ENCODE data around the gene FBXL5. TPM values are rescaled to one million over a fixed set of nuclear protein-coding genes. Genes with fewer than 3 reads are reported as not detected.

Gene FBXL5
- total RNA-seq, 4 donors from 2014 or later, result 69.4 to 95.0 (median 80.3) TPM

DNA sequence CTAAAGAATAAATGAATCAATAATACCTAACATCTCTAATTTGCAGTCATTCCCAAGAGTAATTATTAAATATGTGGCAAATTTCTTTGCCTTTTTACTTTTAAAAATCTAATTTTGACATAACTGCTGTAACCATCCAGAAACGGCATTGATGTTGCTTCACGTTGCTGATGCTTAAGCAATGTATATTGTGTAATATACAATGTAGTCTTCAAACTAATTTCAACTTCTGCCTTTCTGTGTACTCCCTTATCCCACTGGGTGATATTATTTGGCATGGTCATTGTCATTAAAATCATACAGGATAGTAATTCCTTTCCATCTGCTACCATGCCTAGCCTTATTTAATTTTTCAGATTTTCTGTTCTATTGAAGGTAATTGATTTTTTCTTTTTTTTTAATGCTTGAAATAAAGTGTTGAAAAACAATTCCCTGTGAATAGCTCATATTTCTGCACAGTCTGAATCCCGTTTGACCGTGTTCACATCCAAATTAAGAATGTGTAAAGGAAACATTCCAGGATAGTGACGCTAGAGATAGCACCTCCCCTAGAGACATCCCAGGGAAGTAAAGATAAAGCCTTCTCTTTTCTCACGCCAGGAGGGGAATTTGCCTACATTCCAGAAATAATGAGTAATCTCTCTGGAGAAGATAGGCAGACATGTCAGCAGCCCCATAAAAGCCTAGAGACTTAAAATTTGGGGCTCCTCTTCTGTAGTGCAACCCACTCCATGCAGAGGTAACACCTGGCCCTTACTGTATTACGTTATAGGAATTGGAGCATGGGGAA, 35.1 kb upstream of the FBXL5 start:
- intact Hi-C loops (cut with DNase I; ENCODE audit: low total_unique reads), result no loop called here
- TF ChIP-seq POLR2A (IDR thresholded peaks at IDR 0.05), result no peak
- TF ChIP-seq, protein P1, sequence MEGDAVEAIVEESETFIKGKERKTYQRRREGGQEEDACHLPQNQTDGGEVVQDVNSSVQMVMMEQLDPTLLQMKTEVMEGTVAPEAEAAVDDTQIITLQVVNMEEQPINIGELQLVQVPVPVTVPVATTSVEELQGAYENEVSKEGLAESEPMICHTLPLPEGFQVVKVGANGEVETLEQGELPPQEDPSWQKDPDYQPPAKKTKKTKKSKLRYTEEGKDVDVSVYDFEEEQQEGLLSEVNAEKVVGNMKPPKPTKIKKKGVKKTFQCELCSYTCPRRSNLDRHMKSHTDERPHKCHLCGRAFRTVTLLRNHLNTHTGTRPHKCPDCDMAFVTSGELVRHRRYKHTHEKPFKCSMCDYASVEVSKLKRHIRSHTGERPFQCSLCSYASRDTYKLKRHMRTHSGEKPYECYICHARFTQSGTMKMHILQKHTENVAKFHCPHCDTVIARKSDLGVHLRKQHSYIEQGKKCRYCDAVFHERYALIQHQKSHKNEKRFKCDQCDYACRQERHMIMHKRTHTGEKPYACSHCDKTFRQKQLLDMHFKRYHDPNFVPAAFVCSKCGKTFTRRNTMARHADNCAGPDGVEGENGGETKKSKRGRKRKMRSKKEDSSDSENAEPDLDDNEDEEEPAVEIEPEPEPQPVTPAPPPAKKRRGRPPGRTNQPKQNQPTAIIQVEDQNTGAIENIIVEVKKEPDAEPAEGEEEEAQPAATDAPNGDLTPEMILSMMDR (IDR thresholded peaks at IDR 0.05), result no peak
- no peak for DNase-seq (ENCODE audit: low spot score in 2 of 2)
- H3K4me3 ChIP-seq (ENCODE audit: low read depth, poor library complexity, severe bottlenecking), result no peak overlapping the region
- WGBS, 2 donors, result 47 to 64% methylated on average over 7 of the region's 7 CpGs

DNA sequence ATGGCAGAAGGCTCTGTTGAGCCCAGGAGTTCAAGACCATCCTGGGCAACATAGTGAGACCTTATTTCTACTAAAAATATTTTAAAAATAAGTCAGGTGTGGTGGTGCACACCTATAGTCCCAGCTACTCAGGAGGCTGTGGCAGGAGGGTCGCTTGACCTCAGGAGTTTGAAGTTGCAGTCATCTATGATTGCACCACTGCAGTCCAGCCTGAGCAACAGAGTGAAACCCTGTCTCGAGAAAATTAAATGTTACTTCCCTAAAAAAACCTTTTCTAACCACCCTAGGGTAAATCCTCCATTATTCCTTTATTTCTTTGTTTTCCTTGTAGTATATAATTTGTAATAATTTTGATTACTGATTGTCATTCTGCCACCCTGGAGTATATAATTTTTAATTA, 34.4 kb upstream of the FBXL5 start:
- 83 to 92% methylated on average over 2 of the region's 2 CpGs for WGBS, 2 donors

DNA sequence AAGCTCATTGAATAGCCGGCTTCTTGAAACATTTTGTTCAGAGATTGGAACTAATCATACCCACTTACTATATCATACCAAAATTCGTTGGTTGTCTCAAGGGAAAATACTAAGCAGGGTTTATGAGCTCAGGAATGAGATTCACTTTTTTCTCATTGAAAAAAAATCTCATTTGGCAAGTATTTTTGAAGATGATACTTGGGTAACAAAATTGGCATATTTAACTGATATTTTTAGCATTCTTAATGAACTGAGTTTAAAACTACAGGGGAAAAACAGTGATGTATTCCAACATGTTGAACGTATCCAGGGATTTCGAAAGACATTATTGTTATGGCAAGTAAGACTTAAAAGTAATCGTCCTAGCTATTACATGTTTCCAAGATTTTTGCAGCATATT, 32.9 kb upstream of the FBXL5 start:
- TF ChIP-seq POLR2A (IDR thresholded peaks at IDR 0.05), result no peak
- TF ChIP-seq, protein P1 (IDR thresholded peaks at IDR 0.05), result no peak
- no peak overlapping the region for H3K4me3 ChIP-seq (ENCODE audit: low read depth, poor library complexity, severe bottlenecking)
- WGBS, 2 donors, result 50 to 52% methylated on average over 5 of the region's 5 CpGs
- no peak for DNase-seq (ENCODE audit: low spot score in 2 of 2)
- intact Hi-C loops (cut with DNase I; ENCODE audit: low total_unique reads), result no loop called here

More for the DNA sequence above, 34.4 kb upstream of the FBXL5 start:
- DNase-seq (ENCODE audit: low spot score in 2 of 2), result no peak
- TF ChIP-seq POLR2A (IDR thresholded peaks at IDR 0.05), result no peak
- TF ChIP-seq, protein P1 (IDR thresholded peaks at IDR 0.05), result no peak
- no peak overlapping the region for H3K4me3 ChIP-seq (ENCODE audit: low read depth, poor library complexity, severe bottlenecking)
- intact Hi-C loops (cut with DNase I; ENCODE audit: low total_unique reads), result no loop called here

DNA sequence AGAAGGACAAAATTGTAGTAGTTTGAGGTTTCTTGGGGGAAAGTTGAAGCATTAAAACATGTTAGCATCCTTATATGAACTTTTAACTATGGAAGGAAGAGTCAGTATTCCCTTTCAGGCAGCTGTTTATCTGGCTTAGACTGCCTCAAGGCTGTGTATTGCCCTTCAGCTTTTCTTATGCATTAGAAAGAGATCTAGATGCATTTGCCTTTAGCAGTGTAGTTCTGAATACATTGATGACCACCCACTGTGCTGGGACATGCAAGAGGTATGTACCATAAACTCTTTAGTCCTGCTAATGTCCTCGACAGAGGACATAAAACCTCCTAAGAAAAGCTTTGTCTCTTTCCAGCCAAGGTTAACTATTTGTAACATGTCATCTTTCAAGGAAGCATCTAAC, 29.3 kb upstream of the FBXL5 start:
- 78 to 100% methylated on average over 1 of the region's 1 CpG for WGBS, 2 donors
- H3K4me3 ChIP-seq (ENCODE audit: low read depth, poor library complexity, severe bottlenecking), result no peak overlapping the region
- DNase-seq (ENCODE audit: low spot score in 2 of 2), result no peak
- intact Hi-C loops (cut with DNase I; ENCODE audit: low total_unique reads), result no loop called here
- TF ChIP-seq, protein P1 (IDR thresholded peaks at IDR 0.05), result no peak
- no peak for TF ChIP-seq POLR2A (IDR thresholded peaks at IDR 0.05)

DNA sequence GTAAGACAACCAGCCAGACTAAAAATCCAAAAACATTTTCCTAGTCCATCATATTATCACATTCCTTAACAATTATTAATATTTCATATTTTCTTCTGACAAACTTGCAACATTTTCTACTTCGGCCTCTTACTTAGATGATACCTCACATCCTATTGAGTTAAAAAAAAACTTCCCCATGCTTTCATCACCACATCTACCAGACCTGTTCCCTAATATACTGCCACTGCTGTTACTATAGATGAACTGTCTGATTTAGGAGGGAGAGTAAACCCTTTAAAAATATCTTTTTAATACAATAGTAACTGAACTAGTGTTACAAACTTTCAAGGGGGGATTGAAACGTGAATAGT, 28.0 kb upstream of the FBXL5 start:
- WGBS, 2 donors, result 81 to 88% methylated on average over 2 of the region's 2 CpGs
- TF ChIP-seq, protein P1 (IDR thresholded peaks at IDR 0.05), result no peak
- no peak for TF ChIP-seq POLR2A (IDR thresholded peaks at IDR 0.05)
- no peak for DNase-seq (ENCODE audit: low spot score in 2 of 2)
- H3K4me3 ChIP-seq (ENCODE audit: low read depth, poor library complexity, severe bottlenecking), result no peak overlapping the region
- intact Hi-C loops (cut with DNase I; ENCODE audit: low total_unique reads), result no loop called here
